MM.1S (cell line): ENCODE results near the gene GFM2.
"Not testable (repeated sequence)": the region's sequence is repeated elsewhere in the genome, so short reads cannot be mapped to it uniquely, and the experiment has no call there.

Experiments
- DNase-seq: peaks from one replicate; pipeline ENCODE4 v3.0.0-alpha.2; 2015
- H2AFZ ChIP-seq: fragments of 300-600 bp; sonication (generic); 2 replicates; pipeline ENCODE4 v1.6.0; 2016; ENCODE audit warnings: antibody characterized with exemption, low read length
- H3F3A ChIP-seq: fragments of 300-600 bp; sonication (generic); 2 replicates; pipeline ENCODE4 v1.6.1; 2016; ENCODE audit warnings: mild to moderate bottlenecking, antibody characterized with exemption, low read length, moderate library complexity, mixed read lengths; ENCODE audit not compliant: insufficient read depth
- H3K27ac ChIP-seq: fragments of 300-600 bp; sonication (generic); 2 replicates; pipeline ENCODE4 v1.5.1; 2016; ENCODE audit warnings: mild to moderate bottlenecking, low read length
- H3K27me3 ChIP-seq: fragments of 300-600 bp; sonication (generic); replicated peaks from 2 replicates; pipeline ENCODE4 v1.6.0; 2016; ENCODE audit warnings: low read length; ENCODE audit not compliant: insufficient read depth
- H3K36me3 ChIP-seq: fragments of 300-600 bp; sonication (generic); replicated peaks from 2 replicates; pipeline ENCODE4 v1.6.1; 2016; ENCODE audit warnings: mild to moderate bottlenecking, low read length, mixed read lengths; ENCODE audit not compliant: insufficient read depth
- H3K4me1 ChIP-seq: fragments of 300-600 bp; sonication (generic); 2 replicates; pipeline ENCODE4 v1.6.1; 2016; ENCODE audit warnings: low read length, mixed read lengths
- H3K4me2 ChIP-seq: fragments of 300-600 bp; sonication (generic); 2 replicates; pipeline ENCODE4 v1.6.0; 2016; ENCODE audit warnings: low read depth, low read length
- H3K4me3 ChIP-seq: fragments of 300-600 bp; sonication (generic); 2 replicates; pipeline ENCODE4 v1.5.1; 2016; ENCODE audit warnings: low read length, mixed read lengths
- H3K79me2 ChIP-seq: fragments of 300-600 bp; sonication (generic); 2 replicates; pipeline ENCODE4 v1.6.1; 2016; ENCODE audit warnings: mixed run types, low read length, mixed read lengths
- H3K9ac ChIP-seq: fragments of 300-600 bp; sonication (generic); 2 replicates; pipeline ENCODE4 v1.6.1; 2016; ENCODE audit warnings: low read length, mixed read lengths
- H3K9me2 ChIP-seq: fragments of 300-600 bp; sonication (generic); replicated peaks from 2 replicates; pipeline ENCODE4 v1.6.1; 2016; ENCODE audit warnings: mild to moderate bottlenecking, low read length, mixed read lengths; ENCODE audit not compliant: insufficient read depth
- H3K9me3 ChIP-seq: fragments of 300-600 bp; sonication (generic); replicated peaks from 2 replicates; pipeline ENCODE4 v1.6.1; 2016; ENCODE audit warnings: mild to moderate bottlenecking, low read length, mixed read lengths; ENCODE audit not compliant: insufficient read depth
- H4K20me1 ChIP-seq: fragments of 300-600 bp; sonication (generic); 2 replicates; pipeline ENCODE4 v1.6.1; 2016; ENCODE audit warnings: mild to moderate bottlenecking, low read length, moderate library complexity, mixed read lengths; ENCODE audit not compliant: insufficient read depth
- EZH2 ChIP-seq: fragments of 300-600 bp; sonication (generic); optimal IDR thresholded peaks from 2 replicates; pipeline ENCODE3; 2017; ENCODE audit warnings: low read depth, mild to moderate bottlenecking, antibody characterized with exemption, low read length, mixed read lengths
- EZH2phosphoT487 ChIP-seq: fragments of 300-600 bp; sonication (generic); IDR thresholded peaks from 2 replicates; pipeline ENCODE4 v1.6.1; 2018; ENCODE audit warnings: antibody characterized with exemption, low read length
- TF ChIP-seq, protein P1 (sequence below): fragments of 300-600 bp; sonication (generic); IDR thresholded peaks from 2 replicates; pipeline ENCODE4 v1.5.1; 2016; ENCODE audit warnings: antibody characterized with exemption, low read length, mixed read lengths

Gene GFM2

DNA sequence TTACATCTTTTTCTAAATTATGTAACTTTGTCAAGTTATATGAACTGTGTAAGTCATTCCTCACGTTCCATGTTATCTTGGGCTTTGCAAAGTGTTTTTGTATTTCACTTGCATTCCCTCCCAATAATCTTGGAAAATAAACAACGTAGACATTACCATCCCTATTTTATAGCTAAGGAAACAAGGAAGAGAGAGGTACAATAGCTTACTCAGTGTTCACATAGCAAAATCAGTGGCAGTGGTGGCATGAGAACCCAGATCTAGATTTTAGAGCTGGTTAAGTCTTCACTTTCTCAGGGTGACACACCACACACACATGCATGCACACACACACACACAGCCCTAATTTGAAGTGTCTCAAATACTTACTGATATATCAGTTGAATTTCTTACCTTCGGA, 34.3 kb upstream of the GFM2 start:
- Histone ChIP-seq H3K4me3 (no peak overlapping the region), H3K4me2 (no peak overlapping the region), H2AFZ (no peak overlapping the region), H3K9ac (no peak overlapping the region), H3K36me3 (no peaks in the 10 kb centered on the region), H4K20me1 (no peaks in the 10 kb centered on the region), H3K9me2 (no peaks in the 10 kb centered on the region), H3K4me1 (no peaks in the 10 kb centered on the region), H3F3A (no peaks in the 10 kb centered on the region), H3K79me2 (no peaks in the 10 kb centered on the region), H3K27me3 (no peaks in the 10 kb centered on the region), H3K9me3 (no peaks in the 10 kb centered on the region), H3K27ac (no peak overlapping the region)
- no peak for DNase-seq
- TF ChIP-seq EZH2: no peak

DNA sequence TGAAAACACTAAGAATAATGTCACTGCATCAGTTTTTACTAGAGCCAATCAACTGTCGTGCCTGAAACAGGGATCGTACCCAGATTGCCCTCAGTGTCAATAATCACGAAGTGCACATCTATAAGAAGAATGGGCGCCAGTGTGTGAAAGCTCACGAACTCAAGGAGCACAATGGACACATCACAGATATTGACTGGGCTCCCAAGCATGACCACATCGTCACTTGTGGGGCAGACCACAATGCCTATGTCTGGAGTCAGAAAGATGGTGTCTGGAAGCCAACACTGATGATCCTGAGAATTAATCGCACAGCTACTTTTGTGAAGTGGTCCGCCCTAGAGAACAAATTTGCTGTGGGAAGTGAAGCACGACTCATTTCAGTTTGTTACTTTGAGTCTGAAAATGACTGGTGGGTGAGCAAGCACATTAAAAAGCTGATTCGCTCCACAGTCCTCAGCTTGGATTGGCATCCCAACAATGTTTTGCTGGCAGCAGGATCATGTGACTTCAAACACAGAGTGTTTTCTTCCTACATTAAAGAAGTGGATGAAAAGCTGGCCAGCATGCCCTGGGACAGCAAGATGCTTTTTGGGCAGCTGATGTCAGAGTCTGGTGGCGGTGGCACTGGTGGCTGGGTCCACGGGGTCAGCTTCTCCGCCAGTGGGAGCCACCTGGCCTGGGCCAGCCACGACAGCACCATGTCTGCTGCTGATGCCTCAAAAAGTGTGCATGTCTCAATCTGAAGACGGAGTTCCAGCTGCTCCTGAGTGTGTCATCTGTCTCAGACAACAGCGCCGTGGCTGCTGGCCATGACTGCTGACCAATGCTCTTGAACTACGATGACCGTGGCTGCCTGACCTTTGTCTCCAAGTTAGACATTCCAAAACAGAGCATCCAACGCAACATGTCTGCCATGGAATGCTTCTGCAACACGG, 32.3 kb upstream of the GFM2 start:
- Histone ChIP-seq H3K4me3 (no peak overlapping the region), H3K9me3 (no peaks in the 10 kb centered on the region), H3K9me2 (no peaks in the 10 kb centered on the region), H3F3A (no peaks in the 10 kb centered on the region), H3K36me3 (no peaks in the 10 kb centered on the region), H3K79me2 (no peaks in the 10 kb centered on the region), H3K4me1 (no peaks in the 10 kb centered on the region), H4K20me1 (no peaks in the 10 kb centered on the region), H3K27me3 (no peaks in the 10 kb centered on the region), H3K9ac (no peak overlapping the region), H2AFZ (no peak overlapping the region), H3K27ac (no peak overlapping the region), H3K4me2 (no peak overlapping the region)
- no peak for TF ChIP-seq EZH2phosphoT487
- TF ChIP-seq EZH2: no peak
- TF ChIP-seq, protein P1, sequence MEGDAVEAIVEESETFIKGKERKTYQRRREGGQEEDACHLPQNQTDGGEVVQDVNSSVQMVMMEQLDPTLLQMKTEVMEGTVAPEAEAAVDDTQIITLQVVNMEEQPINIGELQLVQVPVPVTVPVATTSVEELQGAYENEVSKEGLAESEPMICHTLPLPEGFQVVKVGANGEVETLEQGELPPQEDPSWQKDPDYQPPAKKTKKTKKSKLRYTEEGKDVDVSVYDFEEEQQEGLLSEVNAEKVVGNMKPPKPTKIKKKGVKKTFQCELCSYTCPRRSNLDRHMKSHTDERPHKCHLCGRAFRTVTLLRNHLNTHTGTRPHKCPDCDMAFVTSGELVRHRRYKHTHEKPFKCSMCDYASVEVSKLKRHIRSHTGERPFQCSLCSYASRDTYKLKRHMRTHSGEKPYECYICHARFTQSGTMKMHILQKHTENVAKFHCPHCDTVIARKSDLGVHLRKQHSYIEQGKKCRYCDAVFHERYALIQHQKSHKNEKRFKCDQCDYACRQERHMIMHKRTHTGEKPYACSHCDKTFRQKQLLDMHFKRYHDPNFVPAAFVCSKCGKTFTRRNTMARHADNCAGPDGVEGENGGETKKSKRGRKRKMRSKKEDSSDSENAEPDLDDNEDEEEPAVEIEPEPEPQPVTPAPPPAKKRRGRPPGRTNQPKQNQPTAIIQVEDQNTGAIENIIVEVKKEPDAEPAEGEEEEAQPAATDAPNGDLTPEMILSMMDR: no peak
- no peak for DNase-seq

DNA sequence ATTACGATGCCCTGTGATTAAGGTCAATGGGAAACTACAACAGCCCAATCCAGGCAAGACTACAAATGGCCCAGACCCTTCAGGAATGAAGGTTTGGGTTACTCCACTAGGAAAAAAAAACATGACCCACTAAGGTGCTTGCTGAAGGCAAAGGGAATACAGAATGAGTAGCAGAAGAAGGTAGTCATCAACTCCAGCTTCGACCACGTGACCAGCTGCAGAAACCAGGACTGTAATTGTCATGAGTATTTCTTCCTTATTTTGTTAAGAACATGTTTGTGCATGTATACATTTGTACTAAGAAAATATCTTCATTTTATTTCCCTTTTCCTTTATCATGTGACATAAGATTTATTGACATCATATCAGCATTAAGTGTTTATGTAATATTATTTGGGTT, 24.8 kb upstream of the GFM2 start:
- H3K9me3 ChIP-seq, H3K9me2 ChIP-seq, H3K79me2 ChIP-seq, H3K27ac ChIP-seq, H2AFZ ChIP-seq, DNase-seq, H3K4me1 ChIP-seq, H3K9ac ChIP-seq, H3F3A ChIP-seq, H4K20me1 ChIP-seq, H3K4me3 ChIP-seq, H3K4me2 ChIP-seq, H3K36me3 ChIP-seq, H3K27me3 ChIP-seq: not testable (repeated sequence)

DNA sequence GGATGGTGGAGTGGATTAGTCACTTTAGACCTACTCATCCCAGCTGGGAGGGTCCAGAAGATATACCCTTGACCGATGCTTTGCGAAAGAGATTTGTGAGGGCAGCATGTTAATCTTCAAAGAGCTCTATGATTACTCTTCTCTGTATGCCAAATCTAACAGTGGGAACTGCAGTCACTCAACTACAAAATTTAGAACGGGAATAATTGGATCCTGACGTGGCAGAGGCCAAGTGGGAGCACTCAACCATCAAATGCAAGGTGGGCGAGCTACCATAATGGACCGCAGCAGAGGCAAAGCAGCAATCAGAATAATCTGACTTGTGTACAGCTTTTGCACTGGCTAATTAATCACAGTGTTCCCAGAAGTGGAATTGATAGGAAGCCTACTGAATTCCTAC, 20.5 kb upstream of the GFM2 start:
- Histone ChIP-seq H2AFZ (no peak overlapping the region), H3K27me3 (no peaks in the 10 kb centered on the region), H3K9me3 (no peaks in the 10 kb centered on the region), H3F3A (no peaks in the 10 kb centered on the region), H4K20me1 (no peaks in the 10 kb centered on the region), H3K4me1 (no peaks in the 10 kb centered on the region), H3K79me2 (no peaks in the 10 kb centered on the region), H3K9ac (no peak overlapping the region), H3K36me3 (no peaks in the 10 kb centered on the region), H3K9me2 (no peaks in the 10 kb centered on the region), H3K4me2 (no peak overlapping the region), H3K27ac (no peak overlapping the region), H3K4me3 (no peak overlapping the region)
- TF ChIP-seq, protein P1: no peak
- TF ChIP-seq EZH2: no peak
- no peak for TF ChIP-seq EZH2phosphoT487
- no peak for DNase-seq
